NCI-H2171 (cell line): ENCODE data around the gene IFT25.

Source experiments
- DNase-seq: peaks from one replicate; lab custom pipeline; 2025; lab: John Stamatoyannopoulos, UW

Gene IFT25

GRCh38 chr1:53927376-53927881 is 18.1 kb downstream of the IFT25 start:
- DNase-seq, result no peak

DNA sequence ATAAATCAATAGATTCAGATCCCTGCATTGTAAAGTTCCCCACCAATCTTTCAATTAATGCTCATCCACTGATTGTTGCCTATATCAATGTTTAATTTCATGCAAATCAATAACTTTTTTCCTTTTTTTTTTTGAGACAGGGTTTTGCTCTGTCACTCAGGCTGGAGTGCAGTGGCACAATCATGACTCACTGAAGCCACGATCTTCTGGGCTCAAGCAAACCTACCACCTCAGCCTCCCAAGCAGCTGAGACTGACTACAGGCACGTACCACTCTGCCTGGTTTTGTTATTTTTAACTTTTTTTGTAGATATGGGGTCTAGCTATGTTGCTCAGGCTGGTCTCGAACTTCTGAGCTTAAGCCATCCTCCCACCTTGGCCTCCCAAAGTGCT is 25.8 kb downstream of the IFT25 start:
- no peak for DNase-seq

GRCh38 chr1:53918343-53918742 is 27.2 kb downstream of the IFT25 start:
- DNase-seq, result no peak

DNA sequence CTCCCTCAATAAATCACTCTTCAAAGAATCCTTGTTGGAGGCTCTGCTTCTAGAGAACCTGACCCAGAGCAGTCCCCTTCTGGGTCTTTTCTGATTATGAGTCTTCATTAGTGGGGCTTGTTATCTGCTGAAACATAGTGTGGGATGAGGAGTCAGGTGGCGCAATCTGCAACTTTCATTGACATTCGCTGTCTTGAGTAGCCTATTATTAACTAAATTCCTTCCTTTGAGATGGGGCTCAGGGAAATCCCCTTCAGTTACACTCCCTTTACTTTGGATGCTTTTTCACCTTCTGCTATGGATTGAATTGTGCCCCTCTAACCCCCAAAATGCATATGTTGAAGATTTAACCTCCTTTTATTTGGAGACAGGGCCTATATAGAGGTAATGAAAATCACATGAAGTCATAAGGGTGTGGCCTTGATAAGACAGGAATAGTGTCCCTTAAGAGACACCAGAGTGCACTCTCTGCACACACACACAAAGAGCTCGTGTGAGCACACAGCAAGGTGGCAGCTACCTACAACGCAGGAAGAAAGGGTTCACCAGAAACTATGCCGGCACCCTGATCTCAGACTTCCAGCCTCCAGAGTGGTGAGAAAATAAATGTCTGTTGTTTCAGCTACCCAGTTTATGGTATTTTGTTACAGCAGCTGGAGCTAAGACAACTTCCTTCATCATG is 32.0 kb downstream of the IFT25 start:
- DNase-seq, result no peak

DNA sequence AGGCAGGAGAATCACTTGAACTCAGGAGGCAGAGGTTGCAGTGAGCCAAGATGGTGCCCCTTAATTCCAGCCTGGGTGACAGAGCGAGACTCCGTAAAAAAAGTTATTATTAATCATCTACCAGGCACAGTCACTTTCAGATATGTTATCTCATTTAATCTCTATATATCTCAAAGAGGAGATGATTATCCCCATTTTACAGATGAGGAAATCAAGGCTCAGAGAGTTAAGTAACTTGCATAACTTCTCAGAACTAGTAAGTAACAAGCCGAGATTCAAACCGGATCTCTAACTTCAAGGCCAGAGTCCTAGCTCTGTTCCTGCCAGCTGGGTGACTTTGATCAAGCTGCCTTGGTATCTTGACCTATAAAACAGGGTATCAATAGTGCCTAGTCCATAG is 34.1 kb downstream of the IFT25 start:
- no peak for DNase-seq

- DNase-seq, result no peak
These were observed 35.6 kb downstream of the IFT25 start for GRCh38 chr1:53909946-53910345.

DNA sequence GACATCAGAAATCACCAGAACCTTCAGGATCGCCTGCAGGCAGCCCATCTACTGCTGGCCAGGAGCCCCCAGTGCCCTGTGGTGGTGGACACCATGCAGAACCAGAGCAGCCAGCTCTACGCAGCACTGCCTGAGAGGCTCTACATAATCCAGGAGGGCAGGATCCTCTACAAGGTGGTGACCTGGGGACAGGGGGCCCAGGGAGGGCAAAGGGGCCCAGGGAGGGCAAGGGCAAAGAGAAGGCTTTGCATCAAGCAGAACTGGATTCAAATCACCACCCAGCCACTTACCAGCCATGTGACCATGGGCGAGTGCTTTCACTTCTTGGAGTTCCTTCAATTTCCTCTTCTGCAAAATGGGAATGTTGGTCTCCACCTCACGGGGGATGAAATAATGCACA is 39.4 kb downstream of the IFT25 start:
- no peak for DNase-seq

GRCh38 chr1:53905509-53905908 is 40.0 kb downstream of the IFT25 start:
- no peak for DNase-seq

DNA sequence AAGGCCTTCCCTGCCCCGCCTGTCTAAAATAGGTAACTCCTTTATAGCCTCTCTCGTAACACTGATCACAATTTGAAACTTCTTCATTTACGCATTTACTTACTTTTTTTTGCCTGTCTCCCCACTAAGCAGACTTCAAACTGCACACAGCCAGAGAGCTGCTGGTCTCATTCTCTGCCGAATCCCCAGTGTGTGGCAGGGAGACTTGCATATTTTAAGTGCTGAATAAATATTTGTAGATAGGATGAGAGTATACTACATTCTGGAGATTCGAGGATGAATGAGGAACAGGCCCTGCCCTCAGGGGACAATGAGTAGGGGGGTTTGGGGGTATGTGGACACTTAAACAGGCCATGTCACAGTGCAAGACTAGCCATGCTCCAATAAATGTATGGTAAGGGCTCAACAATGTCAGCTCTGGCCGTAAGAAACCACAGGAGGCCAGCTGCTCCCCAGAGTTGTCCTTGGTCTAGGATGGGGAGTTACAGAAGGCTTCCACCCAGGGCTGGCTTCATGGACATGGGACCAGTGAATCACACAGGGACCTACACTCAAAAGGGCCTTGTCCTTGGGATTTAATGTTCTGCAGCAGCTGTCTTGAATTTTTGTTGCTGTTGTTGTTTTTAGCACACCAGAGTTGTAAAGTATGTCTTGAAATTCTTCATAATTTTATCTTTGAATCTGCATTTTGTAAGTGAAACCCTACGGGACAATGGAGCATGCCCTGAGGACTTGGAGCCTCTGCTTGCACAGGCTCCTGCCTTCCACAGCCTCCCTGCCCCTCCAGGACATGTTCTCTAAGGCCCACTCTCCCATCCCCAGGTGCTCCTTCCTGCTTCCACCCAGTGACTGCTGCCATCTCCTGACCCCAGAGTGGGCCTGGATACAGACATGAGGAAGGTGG is 43.0 kb downstream of the IFT25 start:
- DNase-seq, result no peak

DNA sequence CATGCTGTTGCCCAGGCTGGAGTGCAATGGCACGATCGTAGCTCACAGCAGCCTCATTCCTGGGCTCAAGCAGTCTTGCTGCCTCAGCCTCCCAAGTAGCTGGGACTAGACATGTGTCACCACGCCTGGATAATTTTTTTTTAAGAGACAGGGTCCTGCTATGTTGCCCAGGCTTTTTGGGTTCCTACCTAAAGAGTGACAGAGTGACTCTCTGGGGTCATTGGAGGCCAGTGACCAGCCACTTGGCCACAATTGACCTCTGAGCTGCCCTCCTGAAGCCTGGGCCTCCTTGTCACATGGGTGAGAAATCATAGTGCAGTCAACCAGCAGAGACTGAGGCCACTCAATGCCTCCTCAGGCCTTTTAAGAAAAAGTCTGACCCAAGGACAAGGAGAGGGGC is 45.8 kb downstream of the IFT25 start:
- DNase-seq, result no peak

DNA sequence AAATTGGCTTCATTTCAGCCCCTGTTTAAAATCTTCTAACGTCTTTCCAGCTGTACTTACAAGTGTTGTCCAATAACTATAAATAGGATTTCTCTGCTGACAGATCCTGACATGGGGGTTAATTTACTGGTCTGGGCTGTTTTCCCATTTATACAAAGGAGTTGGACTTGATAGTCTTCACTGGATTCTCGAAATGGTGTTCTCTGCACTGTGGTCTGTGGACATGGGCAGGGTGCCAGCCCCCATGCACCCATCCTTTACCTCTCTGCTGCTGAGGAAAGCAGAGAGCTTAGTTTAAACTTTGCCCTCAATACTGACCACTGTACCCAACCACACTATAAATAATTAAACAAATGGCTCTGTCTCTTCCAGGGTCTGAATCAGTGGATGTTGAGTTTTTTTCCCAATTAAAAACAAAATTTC is 46.3 kb downstream of the IFT25 start:
- DNase-seq, result no peak

- no peak for DNase-seq
These were observed 48.8 kb downstream of the IFT25 start for GRCh38 chr1:53896635-53897229.

- DNase-seq, result no peak
These were observed 50.1 kb downstream of the IFT25 start for GRCh38 chr1:53895421-53895820.

- no peak for DNase-seq
These were observed 50.9 kb downstream of the IFT25 start for GRCh38 chr1:53894644-53895043.

- no peak for DNase-seq
These were observed 51.4 kb downstream of the IFT25 start, which contains the start of gene DIO1 for GRCh38 chr1:53893999-53894636. Gene DIO1 (plus strand): TSS chr1:53894187. CDS start chr1:53894211, 24 bp downstream.

GRCh38 chr1:53892911-53893310 is 52.6 kb downstream of the IFT25 start:
- DNase-seq, result no peak

- no peak for DNase-seq
These were observed 53.8 kb downstream of the IFT25 start for GRCh38 chr1:53891678-53892077.

DNA sequence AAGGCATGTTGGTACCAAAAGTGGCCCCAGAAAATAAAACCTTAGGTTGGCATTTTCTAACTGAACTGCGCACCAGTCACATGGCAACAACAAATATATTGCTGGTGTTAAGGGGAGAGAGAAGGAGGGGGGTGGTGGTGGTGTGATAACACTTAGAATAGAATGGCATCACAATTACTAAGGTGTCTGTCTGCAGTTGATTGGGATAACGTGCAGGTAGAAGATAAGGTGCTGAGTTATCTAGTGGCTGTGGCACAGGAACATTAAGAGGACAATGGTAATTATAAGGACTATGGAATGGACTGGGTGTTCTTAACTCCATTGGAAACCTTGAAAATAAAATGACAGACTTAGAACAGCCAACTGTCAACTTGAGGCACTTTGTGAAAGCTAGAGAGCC is 54.5 kb downstream of the IFT25 start:
- no peak for DNase-seq

DNA sequence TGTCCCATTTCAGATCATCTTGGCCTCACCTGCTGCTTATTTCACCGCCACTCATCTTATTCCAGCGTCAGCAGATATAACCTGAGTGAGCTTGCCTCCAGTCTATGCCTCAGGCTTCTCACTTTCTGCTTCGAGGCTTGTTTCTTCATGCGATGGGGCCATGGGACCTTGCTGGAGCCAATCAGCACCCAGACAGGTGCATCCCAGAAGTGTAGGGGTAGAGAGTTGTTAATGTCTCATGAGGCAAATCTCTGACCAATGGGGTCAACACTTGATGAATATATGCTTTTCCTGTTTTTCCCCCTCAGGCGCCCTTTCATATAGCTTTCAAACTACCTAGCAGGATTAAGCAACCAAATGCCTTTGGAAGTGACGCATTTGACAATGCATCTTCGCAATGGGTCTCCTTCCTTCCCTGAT is 55.0 kb downstream of the IFT25 start:
- DNase-seq, result no peak

DNA sequence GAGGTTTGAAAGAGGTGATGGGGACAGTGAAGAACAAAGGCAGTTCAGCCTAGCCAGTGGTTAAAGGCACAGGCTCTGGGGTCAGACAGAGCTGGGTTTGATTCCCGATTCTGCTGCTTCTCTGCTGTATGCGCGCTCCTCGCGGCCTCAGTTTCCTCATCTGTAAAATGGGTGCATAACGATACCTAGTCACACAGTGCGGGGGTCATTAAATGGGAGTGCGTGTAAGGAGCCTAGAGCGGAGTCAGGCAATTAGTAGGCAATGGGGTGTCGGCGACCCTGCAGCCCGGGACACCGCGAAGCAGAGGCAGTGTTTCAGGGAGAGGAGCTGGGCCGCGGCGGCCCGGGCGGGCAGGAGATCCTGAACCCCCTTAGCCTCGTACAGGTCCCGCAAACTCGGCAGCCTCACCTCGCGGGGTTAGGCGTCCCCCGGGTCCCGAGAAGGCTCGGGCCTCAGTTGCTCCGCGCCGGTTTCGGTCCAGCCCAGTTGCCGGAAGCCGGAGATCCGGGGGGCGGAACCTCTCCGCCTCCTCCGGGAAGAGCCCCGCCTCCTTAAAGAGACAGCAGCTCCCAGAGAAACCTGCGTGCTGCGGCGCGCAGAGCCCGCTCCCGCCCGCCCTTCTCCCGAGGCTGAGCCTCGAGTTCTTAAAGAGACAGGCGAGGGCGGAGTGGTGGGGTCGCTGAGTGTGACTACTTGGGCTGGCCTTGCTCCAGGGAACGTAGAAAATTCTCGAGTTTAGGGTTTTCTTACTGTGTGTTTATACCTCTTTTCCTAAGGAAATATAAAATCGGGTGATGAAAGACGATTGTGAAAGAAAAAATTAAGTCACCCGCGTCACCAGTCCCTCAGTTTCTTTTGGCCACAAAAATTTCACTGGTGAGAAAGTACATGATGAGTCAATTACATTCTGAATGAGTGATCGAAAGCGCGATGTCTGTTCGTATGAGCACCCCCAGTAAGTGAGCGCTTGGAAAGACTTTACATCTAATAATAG is 55.9 kb downstream of the IFT25 start, which contains the start of gene YIPF1:
YIPF1 (minus strand) TSS at position 494 of the 995 bp plus-strand sequence. CDS start 860 bp downstream, outside the sequence.
- peak; percentile 83 for DNase-seq

DNA sequence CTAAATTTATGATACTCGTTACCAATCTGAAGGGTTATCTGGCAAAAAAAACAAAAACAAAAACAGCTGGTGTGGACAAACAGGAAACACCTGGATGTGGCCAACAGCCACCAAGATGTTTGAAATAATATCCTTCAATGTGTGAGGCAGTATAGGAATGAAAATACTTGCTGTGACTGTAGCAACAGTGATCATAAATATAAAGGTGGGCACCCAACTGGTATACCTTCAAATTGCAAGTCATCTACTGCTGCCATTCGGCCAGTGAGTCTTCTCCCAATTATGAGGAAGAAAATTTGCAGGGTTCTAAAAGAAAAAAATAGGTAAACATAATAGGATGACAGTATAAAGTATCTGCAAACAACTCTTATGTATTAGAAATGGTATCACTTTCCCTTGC is 56.8 kb downstream of the IFT25 start:
- no peak for DNase-seq
